Endothelial cell of umbilical vein (primary cell): ENCODE results near the gene MROH9. TPM values are rescaled to one million over a fixed set of nuclear protein-coding genes. Genes with fewer than 3 reads are reported as not detected.

Experiments
- BruUV-seq: library from RNA; stranded (reverse); fragments of 400-500 nt; replicated peaks from 2 replicates; lab custom pipeline; 2021; lab: Mats Ljungman, UMichigan
- CTCF ChIA-PET: fragments of 300-600, 350-600 bp; sonication (Branson Sonifier 250); formaldehyde crosslinking; loops from one replicate; lab custom pipeline; 2021; ENCODE audit warnings: antibody characterized with exemption, inconsistent platforms; lab: Charles Lee
- POLR2A ChIA-PET: fragments of 300-600, 350-600 bp; sonication (Branson Sonifier 250); formaldehyde crosslinking; loops from one replicate; lab custom pipeline; 2021; ENCODE audit warnings: antibody characterized with exemption, inconsistent platforms; lab: Charles Lee
- DNase-seq: peaks from one replicate; pipeline ENCODE4 v3.0.0-alpha.2; 2011; ENCODE audit warnings: low read depth, low spot score
- FAIRE-seq: peaks from 2 replicates; lab custom pipeline; 2011; peaks lifted over from hg19 to GRCh38; lab: Jason Lieb, UNC
- H2AFZ ChIP-seq: 2 replicates; pipeline ENCODE4 v1.6.0; 2012; ENCODE audit warnings: low read depth, low read length, control low read depth, inconsistent platforms
- H3K27ac ChIP-seq: 2 replicates; pipeline ENCODE4 v1.5.1; 2011; ENCODE audit warnings: low read depth, mild to moderate bottlenecking, control low read depth, low read length, moderate library complexity; ENCODE audit not compliant: insufficient read depth
- H3K27me3 ChIP-seq, 2 experiments: 2 replicates each; pipeline versions ENCODE4 v1.6.0 to v1.6.1; 2011; ENCODE audit warnings: low read length in 2 of 2, mixed read lengths in 1 of 2; ENCODE audit not compliant: control insufficient read depth in 2 of 2, insufficient read depth in 2 of 2
- H3K36me3 ChIP-seq, 2 experiments: 2 replicates in 1 of 2; 3 replicates in 1 of 2; pipeline ENCODE4 v1.5.1; 2011; ENCODE audit warnings: low read length in 2 of 2, mild to moderate bottlenecking in 1 of 2, moderate library complexity in 1 of 2; ENCODE audit not compliant: control insufficient read depth in 2 of 2, insufficient read depth in 2 of 2; ENCODE audit errors: extremely low read depth in 1 of 2
- H3K4me1 ChIP-seq: 3 replicates; pipeline ENCODE4 v1.5.1; 2011; ENCODE audit warnings: mild to moderate bottlenecking, low read length; ENCODE audit not compliant: control insufficient read depth, insufficient read depth; ENCODE audit errors: extremely low read depth
- H3K4me2 ChIP-seq: 2 replicates; pipeline ENCODE4 v1.6.1; 2011; ENCODE audit warnings: low read length, control low read depth, mixed read lengths; ENCODE audit not compliant: insufficient read depth
- H3K4me3 ChIP-seq, 3 experiments: fragments of 200-600 bp in 1 of 3; sonication (generic), shearing (Covaris generic) in 1 of 3; replicated peaks in 1 of 3; 2 replicates each; pipeline ENCODE4 v1.5.1; 2011 to 2016; ENCODE audit warnings: control low read depth in 3 of 3, low read length in 3 of 3, mild to moderate bottlenecking in 2 of 3, inconsistent platforms in 1 of 3, low read depth in 1 of 3, moderate library complexity in 1 of 3; ENCODE audit not compliant: insufficient read depth in 1 of 3
- H3K79me2 ChIP-seq: 2 replicates; pipeline ENCODE4 v1.6.0; 2012; ENCODE audit warnings: low read length, inconsistent platforms; ENCODE audit not compliant: control insufficient read depth, insufficient read depth
- H3K9ac ChIP-seq: replicated peaks from 2 replicates; pipeline ENCODE3; 2011; ENCODE audit warnings: low read length, control low read depth; ENCODE audit not compliant: insufficient read depth; ENCODE audit errors: extremely low read depth
- H3K9me1 ChIP-seq: replicated peaks from 3 replicates; pipeline ENCODE4 v1.6.0; 2011; ENCODE audit warnings: mild to moderate bottlenecking, low read length; ENCODE audit not compliant: control insufficient read depth, insufficient read depth; ENCODE audit errors: extremely low read depth
- H3K9me3 ChIP-seq: replicated peaks from 2 replicates; pipeline ENCODE4 v1.5.1; 2012; ENCODE audit warnings: low read length, inconsistent platforms; ENCODE audit not compliant: control insufficient read depth, insufficient read depth
- H4K20me1 ChIP-seq: replicated peaks from 2 replicates; pipeline ENCODE3; 2011; ENCODE audit warnings: mild to moderate bottlenecking, low read length; ENCODE audit not compliant: control insufficient read depth, insufficient read depth; ENCODE audit errors: extremely low read depth
- CTCF ChIP-seq, 2 donors: IDR thresholded peaks; 1 replicate in 1 of 2; 2 replicates in 1 of 2; pipeline ENCODE4 v1.5.1; 2011; ENCODE audit warnings: low read length in 2 of 2, mild to moderate bottlenecking in 2 of 2, moderate library complexity in 2 of 2, control low read depth in 1 of 2, inconsistent platforms in 1 of 2, low read depth in 1 of 2; ENCODE audit not compliant: insufficient read depth in 1 of 2; ENCODE audit errors: extremely low read depth in 1 of 2
- EZH2 ChIP-seq: IDR thresholded peaks from 2 replicates; pipeline ENCODE4 v1.6.1; 2012; ENCODE audit warnings: borderline replicate concordance, low read depth, mild to moderate bottlenecking, moderate library complexity, low read length, inconsistent platforms; ENCODE audit not compliant: severe bottlenecking
- FOS ChIP-seq: IDR thresholded peaks from 2 replicates; pipeline ENCODE4 v1.6.1; 2011; ENCODE audit warnings: mild to moderate bottlenecking, low read length, moderate library complexity, borderline replicate concordance; ENCODE audit not compliant: insufficient read depth
- GATA2 ChIP-seq: IDR thresholded peaks from 2 replicates; pipeline ENCODE4 v1.7.0; 2011; ENCODE audit warnings: low read depth, mild to moderate bottlenecking, moderate library complexity, mixed read lengths, low read length; ENCODE audit not compliant: insufficient read length, insufficient read depth
- JUN ChIP-seq: IDR thresholded peaks from 2 replicates; pipeline ENCODE4 v1.6.1; 2011; ENCODE audit warnings: borderline replicate concordance, low read depth; ENCODE audit not compliant: insufficient read length, insufficient read depth
- MAX ChIP-seq: IDR thresholded peaks from 2 replicates; pipeline ENCODE4 v1.6.1; 2011; ENCODE audit not compliant: insufficient read depth, insufficient read length
- MYC ChIP-seq: IDR thresholded peaks from one replicate; pipeline ENCODE4 v1.6.1; 2011; ENCODE audit warnings: mild to moderate bottlenecking, low read depth, low read length
- POLR2A ChIP-seq: IDR thresholded peaks from 2 replicates; pipeline ENCODE4 v1.6.1; 2012; ENCODE audit warnings: low read depth, mild to moderate bottlenecking, control low read depth, low read length
- POLR2AphosphoS5 ChIP-seq: IDR thresholded peaks from 2 replicates; pipeline ENCODE4 v1.6.1; 2012; ENCODE audit warnings: low read depth, mild to moderate bottlenecking, control low read depth, low read length, moderate library complexity; ENCODE audit not compliant: insufficient read depth
- dilution Hi-C: fragments of 300-500 bp; cut with MboI; formaldehyde crosslinking; loops from one replicate; pipeline ENCODE4 v1.15.0; 2019; ENCODE audit warnings: low sequenced_read_pairs; ENCODE audit not compliant: extremely low pct_ligation_motif_present
- intact Hi-C: fragments of 100-400 bp; cut with micrococcal nuclease; formaldehyde crosslinking; loops from one replicate; pipeline ENCODE4 v1.10.0; 2022
- polyA plus RNA-seq, 4 experiments: library from polyadenylated mRNA; depleted of rRNA in 3 of 4; stranded (reverse) in 3 of 4; unstranded in 1 of 4; fragments of >200 nt; gene quantifications; 2 replicates each; pipeline versions ENCODE4 v1.2.1 to v1.2.3, GENCODE V29; 2011 to 2012; ENCODE audit warnings: missing spikeins in 1 of 4
- total RNA-seq: library from RNA; stranded (reverse); gene quantifications from 2 replicates; pipeline ENCODE4 v1.2.3, GENCODE V29; 2021

MROH9 gene
- total and polyA plus RNA-seq, 2 donors (not counting 3 experiments of a cell fraction or from before 2014, with no cell fraction given), result not detected

- Histone ChIP-seq H3K27ac (no peak overlapping the region), H3K9me3 (no peaks in the 10 kb centered on the region), H3K79me2 (no peaks in the 10 kb centered on the region), H3K36me3 (no peaks in the 10 kb centered on the region), H4K20me1 (no peaks in the 10 kb centered on the region), H3K4me1 (no peaks in the 10 kb centered on the region), H2AFZ (no peak overlapping the region), H3K27me3 (no peaks in the 10 kb centered on the region), H3K4me3 (no peak overlapping the region), H3K4me2 (no peak overlapping the region), H3K9ac (no peak overlapping the region), H3K9me1 (no peaks in the 10 kb centered on the region)
- no peak for DNase-seq
- FAIRE-seq, result no peak
- intact Hi-C loops (loop anchor here (10.0 kb wide), 1 partner anchor 1071 kb away; no protein-coding TSS in a partner anchor), dilution Hi-C loops (no loop called here)
- TF ChIP-seq POLR2A, result no peak
- TF ChIP-seq CTCF (IDR thresholded peaks at IDR 0.05; ENCODE audit: extremely low read depth in 1 of 2, insufficient read depth in 1 of 2, low read depth in 1 of 2, low read length in 2 of 2), result no peak
- TF ChIP-seq EZH2, result no peak
- no peak for TF ChIP-seq FOS
- TF ChIP-seq MYC, result no peak
- no peak for TF ChIP-seq POLR2AphosphoS5
- no peak for TF ChIP-seq MAX
- TF ChIP-seq GATA2, result no peak
- TF ChIP-seq JUN, result no peak
- BruUV-seq, result no TSS peak
- ChIA-PET POLR2A (no interaction called here), CTCF (interaction anchor here (1.3 to 1.8 kb wide), 2 partner anchors 13 to 44 kb away, joined by 3 to 4 read pairs; no protein-coding TSS in a partner anchor)
Measured at GRCh38 chr1:170885551-170885950, 49.8 kb upstream of the MROH9 start.
